Spleen (tissue), 11 donors: ENCODE results near the gene SEC16A. TPM values are rescaled to one million over a fixed set of nuclear protein-coding genes. Genes with fewer than 3 reads are reported as not detected.

Experiments
- DNase-seq: peaks from one replicate; pipeline ENCODE4 v3.0.0-alpha.2; 2020
- H3K27ac ChIP-seq, 8 donors: fragments of 200-600 bp; sonication (generic) in 7 of 8; 1 replicate in 4 of 8; 2 replicates in 4 of 8; pipeline versions ENCODE4 v1.5.0 to v1.8.0; 2016 to 2021; ENCODE audit warnings: inconsistent platforms in 4 of 8, mild to moderate bottlenecking in 4 of 8, moderate library complexity in 1 of 8
- H3K27me3 ChIP-seq, 7 donors: fragments of 200-600 bp; sonication (generic) in 6 of 7; replicated peaks in 1 of 7; 1 replicate in 4 of 7; 2 replicates in 3 of 7; pipeline versions ENCODE4 v1.5.0 to v1.8.0; 2016 to 2021; ENCODE audit warnings: inconsistent platforms in 3 of 7, mild to moderate bottlenecking in 1 of 7
- H3K36me3 ChIP-seq, 6 donors: fragments of 200-600 bp; sonication (generic) in 5 of 6; 1 replicate in 4 of 6; 2 replicates in 2 of 6; pipeline versions ENCODE4 v1.5.0 to v1.8.0; 2016 to 2021; ENCODE audit warnings: inconsistent platforms in 2 of 6
- H3K4me1 ChIP-seq, 6 donors: fragments of 200-600 bp; sonication (generic) in 5 of 6; 1 replicate in 3 of 6; 2 replicates in 3 of 6; pipeline versions ENCODE4 v1.5.0 to v1.8.0; 2016 to 2021; ENCODE audit warnings: inconsistent platforms in 3 of 6
- H3K4me3 ChIP-seq, 8 donors: fragments of 200-600 bp; sonication (generic) in 7 of 8; 1 replicate in 4 of 8; 2 replicates in 4 of 8; pipeline versions ENCODE4 v1.5.0 to v1.8.0; 2016 to 2021; ENCODE audit warnings: inconsistent platforms in 4 of 8, mild to moderate bottlenecking in 4 of 8, moderate library complexity in 2 of 8
- H3K9me3 ChIP-seq, 8 donors: fragments of 200-600 bp; sonication (generic) in 7 of 8; 1 replicate in 4 of 8; 2 replicates in 4 of 8; pipeline versions ENCODE4 v1.5.0 to v1.8.0; 2016 to 2021; ENCODE audit warnings: inconsistent platforms in 4 of 8
- CTCF ChIP-seq, 11 experiments: fragments of 200-600 bp in 7 of 11; fragments of 450-650 bp in 4 of 11; sonication (generic) in 4 of 11; IDR thresholded peaks in 8 of 11; conservative IDR thresholded peaks in 3 of 11; 1 replicate in 7 of 11; 2 replicates in 4 of 11; pipeline versions ENCODE4 v1.4.0 to v1.8.0; 2016 to 2021; ENCODE audit warnings: antibody characterized with exemption in 11 of 11, inconsistent platforms in 4 of 11, mild to moderate bottlenecking in 1 of 11
- POLR2A ChIP-seq, 3 donors: fragments of 450-650 bp; IDR thresholded peaks; one replicate each; pipeline ENCODE4 v1.5.1; 2017; ENCODE audit warnings: antibody characterized with exemption in 3 of 3, mild to moderate bottlenecking in 1 of 3
- POLR2AphosphoS5 ChIP-seq, 3 donors: sonication (generic); formaldehyde crosslinking; IDR thresholded peaks; one replicate each; pipeline ENCODE4 v1.5.1; 2017; ENCODE audit warnings: antibody characterized with exemption in 3 of 3
- WGBS, 5 donors: extraction: QIAGEN DNeasy Blood & Tissue Kit in 3 of 5; methylation state at CpG; one replicate each; pipeline versions ENCODE4 v1.1.5 to v1.1.7; 2013 to 2018; 5-methylcytosine and 5-hydroxymethylcytosine counted together
- intact Hi-C: fragments of 100-400 bp; cut with DNase I; formaldehyde crosslinking; loops from one replicate; pipeline ENCODE4 v1.15.0; 2023; ENCODE audit warnings: low total_unique reads
- polyA plus RNA-seq, 3 donors: library from polyadenylated mRNA; stranded (reverse); fragments of 200-250 nt; gene quantifications; one replicate each; pipeline ENCODE4 v1.2.1, GENCODE V29; 2013
- total RNA-seq, 7 donors: library from RNA; depleted of rRNA in 3 of 7; stranded (reverse); fragments of >200 nt in 3 of 7; fragmentation: NEBNext Ultra II Directional in 4 of 7; extraction: Animal tissue kit (Norgen Biotek cat#: 25700) in 4 of 7; gene quantifications; one replicate each; pipeline versions ENCODE4 v1.1.0 to v1.2.1, GENCODE V29; 2016 to 2021
- donor health status: healthy with polysubstance abuse.
- donor health status: DM: no; HTN: no; CAD: no; lungs with moderate emphysema.
- donor health status: DM: no; HTN: no; CAD: no.
- donor health status: Bipolar disorder and iron deficiency.
- donor health status: healthy.
- donor health status: DM: no; HTN: no; CAD: no.
- donor health status: DM: yes; HTN: yes; CAD: no.

Gene SEC16A
- total and polyA plus RNA-seq, 10 donors, result 35.0 to 92.1 (median 75.1) TPM

GRCh38 chr9:136462664-136463063, 20.2 kb downstream of the SEC16A start:
- H3K9me3 ChIP-seq, result no peaks in the 10 kb centered on the region

GRCh38 chr9:136460772-136461325, 22.0 kb downstream of the SEC16A start:
- peaks cover 25 to 100% (median 100%) of the 10 kb centered on the region in 6 donors for H3K36me3 ChIP-seq
- no peak overlapping the region for H3K27ac ChIP-seq
- H3K27me3 ChIP-seq, result no peaks in the 10 kb centered on the region
- no peaks in the 10 kb centered on the region for H3K9me3 ChIP-seq
- intact Hi-C loops, result no loop called here
- no peak overlapping the region for H3K4me3 ChIP-seq
- TF ChIP-seq POLR2A (IDR thresholded peaks at IDR 0.05) (no peak), POLR2AphosphoS5 (IDR thresholded peaks at IDR 0.05) (peak in 1 of 3 donors; percentile 47), CTCF (IDR thresholded peaks at IDR 0.05 in 8 of 11, conservative IDR thresholded peaks at IDR 0.05 in 3 of 11) (no peak)
- 95 to 98% (median 96%) methylated on average over 22 to 23 of the region's 23 CpGs for WGBS, 5 donors
- H3K4me1 ChIP-seq, result no peaks in the 10 kb centered on the region
- no peak for DNase-seq

More at GRCh38 chr9:136462664-136463063, 20.2 kb downstream of the SEC16A start:
- Histone ChIP-seq H3K27me3 (no peaks in the 10 kb centered on the region), H3K27ac (no peak overlapping the region), H3K4me3 (no peak overlapping the region), H3K4me1 (no peaks in the 10 kb centered on the region), H3K36me3 (peaks cover 30 to 100% (median 100%) of the 10 kb centered on the region in 6 donors)
- peak in 1 of 3 donors; percentile 34 for TF ChIP-seq POLR2AphosphoS5 (IDR thresholded peaks at IDR 0.05)
- TF ChIP-seq POLR2A (IDR thresholded peaks at IDR 0.05), result no peak
- intact Hi-C loops, result no loop called here
- 88 to 95% (median 91%) methylated on average over 9 to 17 of the region's 17 CpGs for WGBS, 5 donors
- no peak for DNase-seq

GRCh38 chr9:136459425-136459824, 23.4 kb downstream of the SEC16A start:
- H3K4me1 ChIP-seq, result no peaks in the 10 kb centered on the region
- no peak overlapping the region for H3K4me3 ChIP-seq
- WGBS, 5 donors, result 92 to 97% (median 94%) methylated on average over 28 of the region's 28 CpGs
- no peak overlapping the region for H3K27ac ChIP-seq
- TF ChIP-seq POLR2A (IDR thresholded peaks at IDR 0.05) (no peak), POLR2AphosphoS5 (IDR thresholded peaks at IDR 0.05) (peak in 1 of 3 donors; percentile 24), CTCF (IDR thresholded peaks at IDR 0.05 in 8 of 11, conservative IDR thresholded peaks at IDR 0.05 in 3 of 11) (no peak)
- no peak for DNase-seq
- H3K36me3 ChIP-seq, result peaks cover 25 to 100% (median 100%) of the 10 kb centered on the region in 6 donors
- intact Hi-C loops, result no loop called here
- H3K27me3 ChIP-seq, result no peaks in the 10 kb centered on the region
- H3K9me3 ChIP-seq, result no peaks in the 10 kb centered on the region

- no peaks in the 10 kb centered on the region for H3K9me3 ChIP-seq
- H3K27ac ChIP-seq, result no peak overlapping the region
- TF ChIP-seq CTCF (IDR thresholded peaks at IDR 0.05 in 8 of 11, conservative IDR thresholded peaks at IDR 0.05 in 3 of 11) (no peak), POLR2AphosphoS5 (IDR thresholded peaks at IDR 0.05) (peak in 1 of 3 donors; percentile 57), POLR2A (IDR thresholded peaks at IDR 0.05) (no peak)
- DNase-seq, result no peak
- 96 to 98% (median 97%) methylated on average over 24 of the region's 24 CpGs for WGBS, 5 donors
- intact Hi-C loops, result no loop called here
- H3K27me3 ChIP-seq, result no peaks in the 10 kb centered on the region
- no peak overlapping the region for H3K4me3 ChIP-seq
- peaks cover 14 to 100% (median 99%) of the 10 kb centered on the region in 6 donors for H3K36me3 ChIP-seq
- no peaks in the 10 kb centered on the region for H3K4me1 ChIP-seq
Measured at GRCh38 chr9:136457326-136457725, 25.5 kb downstream of the SEC16A start.
